HG03066 (cell line): Measurements from ENCODE around the gene RIMBP2.

Source experiments
- ATAC-seq: cut with Tn5 transposase; IDR thresholded peaks from one replicate; pipeline ENCODE4 v1.9.1; 2021; ENCODE audit warnings: low read depth; ENCODE audit not compliant: unreplicated experiment

The RIMBP2 gene

DNA sequence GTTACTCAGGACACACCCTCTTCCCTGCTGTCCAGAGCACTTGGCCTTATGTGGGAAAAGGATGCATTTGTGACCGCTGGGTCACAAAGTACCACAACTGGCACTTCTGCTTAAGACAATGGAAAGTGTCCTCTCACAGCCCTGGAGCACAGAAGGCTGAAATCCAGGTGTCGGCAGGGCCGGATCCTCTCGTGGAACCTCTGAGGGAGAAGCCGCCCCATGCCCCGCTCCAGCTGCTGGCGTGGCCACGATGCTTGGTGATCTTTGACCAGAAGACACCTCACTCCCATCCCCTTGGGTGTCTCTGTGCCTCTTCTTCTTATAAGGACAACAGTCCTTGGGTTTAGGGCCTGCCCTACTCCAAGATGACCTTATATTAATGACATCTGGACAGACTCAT is 221.4 kb downstream of the RIMBP2 start:
- ATAC-seq, result no peak

DNA sequence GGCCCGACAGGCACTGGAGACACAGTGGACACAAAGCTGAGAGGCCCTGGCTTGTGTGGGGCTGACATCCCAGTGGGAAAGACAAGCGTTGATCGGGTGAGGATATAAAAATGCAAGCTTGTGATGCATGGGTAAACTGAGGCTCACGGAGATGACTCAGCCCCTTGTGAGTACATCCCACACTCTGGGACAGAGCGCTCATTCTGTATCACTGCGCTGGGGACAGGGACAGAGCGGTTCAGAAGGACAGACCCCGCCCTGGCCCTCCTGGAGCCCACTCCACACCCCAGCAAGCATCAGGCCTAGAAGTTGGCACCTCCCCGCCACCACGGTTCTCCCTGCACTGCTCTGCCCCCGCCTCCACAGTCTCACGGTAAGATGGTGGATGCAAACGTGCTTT is 222.1 kb downstream of the RIMBP2 start:
- no peak for ATAC-seq

DNA sequence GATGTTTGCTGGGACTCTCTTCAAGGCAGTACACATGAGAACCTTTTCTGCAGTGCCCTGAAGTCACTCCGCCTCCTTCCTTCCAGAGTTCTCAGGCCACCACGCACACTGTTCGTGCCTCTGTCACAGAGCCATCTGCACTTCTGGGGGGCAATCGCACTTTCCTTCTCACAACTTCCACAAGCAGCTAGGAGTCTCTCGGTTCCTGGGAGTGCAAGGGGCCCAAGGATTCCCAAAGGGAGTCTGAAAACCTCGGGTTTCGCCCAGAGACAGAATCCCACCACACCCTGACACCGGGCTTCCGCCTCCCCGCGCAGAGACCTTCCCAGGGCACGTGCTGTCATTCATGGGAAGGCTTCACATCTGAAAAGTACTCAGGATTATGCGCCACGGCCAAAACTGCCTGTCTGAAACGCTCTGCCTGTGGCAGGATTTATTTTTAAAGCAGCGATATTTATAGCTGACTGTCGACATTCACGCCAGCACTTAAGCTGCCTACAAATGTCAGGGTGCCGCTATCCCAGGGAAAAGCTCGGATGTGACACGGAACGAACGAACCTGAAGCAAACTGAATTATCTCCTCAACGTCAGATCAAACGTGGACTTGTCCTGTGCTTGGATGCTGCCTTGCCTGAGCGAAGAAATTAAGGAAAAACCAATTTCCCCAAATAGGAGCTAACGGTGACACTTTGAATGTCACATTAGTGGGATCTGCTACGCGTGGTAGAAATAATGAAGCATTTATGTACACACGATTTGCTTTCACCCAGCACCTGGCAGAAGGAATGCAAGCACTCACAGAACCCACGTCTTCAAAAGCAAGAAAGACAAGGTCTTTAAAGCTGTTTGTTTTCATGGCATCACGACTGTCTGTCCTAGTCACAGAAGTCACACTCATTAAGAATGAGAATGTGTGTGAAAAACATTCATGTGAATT is 224.4 kb downstream of the RIMBP2 start:
- no peak for ATAC-seq

DNA sequence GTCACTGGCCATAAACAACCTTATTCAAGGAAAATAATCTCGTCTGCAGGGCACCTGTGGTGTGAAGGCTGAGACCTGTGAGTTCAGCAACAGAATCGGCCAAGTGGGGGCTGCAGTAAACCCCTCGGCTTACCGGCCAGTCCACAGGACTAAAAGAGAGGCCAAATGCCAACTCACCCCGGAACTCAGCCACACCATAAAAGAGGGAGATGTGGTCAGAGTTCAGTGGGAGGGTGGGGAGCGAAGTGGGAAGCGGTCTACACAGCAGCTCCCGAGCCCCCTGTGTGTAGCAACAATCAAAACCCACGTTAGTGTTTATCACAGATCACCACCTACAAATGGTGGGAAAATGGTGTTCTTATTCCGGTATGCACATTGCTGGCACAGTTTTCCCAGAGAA is 225.4 kb downstream of the RIMBP2 start:
- no peak for ATAC-seq

DNA sequence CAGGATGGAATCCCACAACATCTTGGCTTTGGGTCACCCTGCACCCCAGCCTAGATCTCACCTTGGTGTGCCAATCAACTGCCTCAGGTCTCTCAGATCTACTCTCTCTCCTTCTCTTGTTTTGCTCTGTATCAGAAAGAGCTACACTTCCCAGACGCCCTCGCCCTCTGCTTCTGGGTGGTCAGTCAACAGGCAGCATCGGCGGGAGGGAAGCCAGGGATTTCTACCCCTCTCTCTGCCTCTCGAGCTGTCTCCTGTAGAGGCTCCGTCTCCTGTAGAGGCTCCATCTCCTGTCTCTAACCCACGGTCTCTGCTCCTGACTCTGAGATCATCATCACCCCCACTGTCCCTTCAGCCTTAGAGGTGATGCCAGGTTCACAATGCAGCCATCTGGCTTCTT is 226.8 kb downstream of the RIMBP2 start:
- ATAC-seq, result no peak

DNA sequence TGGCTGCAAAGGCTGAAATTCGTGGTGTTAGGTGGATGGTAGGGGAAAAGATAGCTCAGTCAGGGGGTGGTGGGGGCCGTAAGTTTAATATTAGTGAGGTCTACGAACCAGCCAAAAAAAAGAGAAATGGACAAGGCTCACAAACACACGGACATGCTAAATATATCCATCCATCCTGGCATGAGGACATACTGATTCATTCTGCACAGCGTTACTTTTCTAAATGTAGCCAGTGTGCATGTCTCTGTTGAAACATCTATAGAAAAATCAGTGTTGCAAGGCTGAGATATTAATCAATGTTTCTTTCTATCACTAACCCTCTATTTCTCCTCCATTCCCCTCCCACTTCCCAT is 227.8 kb downstream of the RIMBP2 start:
- no peak for ATAC-seq

DNA sequence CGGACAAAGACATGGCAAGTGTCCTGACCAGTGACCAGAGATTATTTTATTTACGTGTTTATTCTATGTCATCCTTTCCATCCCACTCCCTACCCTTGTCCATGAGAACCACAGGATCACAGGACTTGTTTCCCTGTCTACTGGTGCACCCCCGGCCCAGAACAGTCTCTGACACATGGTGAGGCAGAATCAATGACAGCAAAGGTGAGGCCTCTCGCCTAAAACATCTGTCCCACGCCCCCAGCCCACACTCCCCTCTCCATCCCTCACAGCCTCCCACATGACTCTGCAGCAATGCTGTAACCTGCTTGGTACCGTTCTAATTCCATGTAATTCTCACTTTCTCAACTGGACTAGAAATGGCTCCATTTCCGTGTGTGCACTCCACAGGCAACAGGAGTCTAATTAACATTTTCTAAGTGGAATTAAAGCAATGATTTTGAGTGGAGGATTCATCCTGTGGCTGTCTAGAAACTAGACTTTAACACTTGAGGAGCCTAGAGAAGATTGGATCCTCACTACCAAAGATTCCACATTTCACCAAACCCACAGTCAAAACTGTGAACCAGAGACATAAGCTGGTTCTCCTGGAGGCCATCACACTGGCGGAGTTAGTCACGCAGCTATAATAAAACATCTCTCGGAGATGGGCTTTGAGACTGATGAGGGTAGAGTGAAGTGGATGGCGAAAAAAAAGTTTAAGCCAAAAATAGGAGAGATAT is 228.3 kb downstream of the RIMBP2 start:
- ATAC-seq, result no peak

DNA sequence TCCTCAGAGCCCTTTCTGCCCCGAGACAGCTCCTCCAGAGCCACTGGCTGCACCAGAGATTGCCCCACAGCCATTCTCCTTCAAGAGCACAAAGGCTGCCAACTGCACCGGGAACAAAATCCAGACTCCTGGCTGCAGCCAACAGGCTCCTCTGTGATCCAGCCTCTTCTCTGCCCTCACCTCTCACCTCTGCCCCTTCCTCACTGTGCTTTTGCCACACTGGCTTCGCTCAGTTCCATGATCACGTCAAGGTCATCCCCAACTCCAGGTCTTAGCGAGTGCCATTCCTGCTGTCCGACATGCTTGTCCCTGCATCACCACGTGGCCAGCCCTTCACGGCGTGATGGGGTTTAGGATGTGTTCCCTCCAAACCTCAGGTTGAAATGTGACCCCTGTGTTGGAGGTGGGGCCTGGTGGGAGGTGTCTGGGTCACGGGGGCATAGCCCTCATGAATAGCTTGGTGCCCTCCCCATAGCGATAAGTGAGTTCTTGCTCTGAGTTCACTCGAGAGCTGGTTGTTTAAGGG is 229.1 kb downstream of the RIMBP2 start:
- ATAC-seq, result no peak

DNA sequence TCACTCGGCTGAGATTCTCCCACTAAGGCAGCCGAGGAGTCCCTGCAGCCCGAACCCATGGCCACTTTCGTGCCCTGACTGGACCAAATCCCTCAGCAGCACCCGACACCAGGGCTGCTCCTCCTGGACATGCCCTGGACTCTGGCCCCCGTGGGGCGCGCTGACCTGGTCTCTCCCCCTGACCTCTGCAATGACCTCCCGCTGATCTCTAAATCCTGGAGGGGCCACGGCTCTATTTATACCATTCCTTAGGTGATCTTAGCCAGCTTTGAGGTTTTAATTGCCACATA is 230.0 kb downstream of the RIMBP2 start:
- ATAC-seq, result no peak

DNA sequence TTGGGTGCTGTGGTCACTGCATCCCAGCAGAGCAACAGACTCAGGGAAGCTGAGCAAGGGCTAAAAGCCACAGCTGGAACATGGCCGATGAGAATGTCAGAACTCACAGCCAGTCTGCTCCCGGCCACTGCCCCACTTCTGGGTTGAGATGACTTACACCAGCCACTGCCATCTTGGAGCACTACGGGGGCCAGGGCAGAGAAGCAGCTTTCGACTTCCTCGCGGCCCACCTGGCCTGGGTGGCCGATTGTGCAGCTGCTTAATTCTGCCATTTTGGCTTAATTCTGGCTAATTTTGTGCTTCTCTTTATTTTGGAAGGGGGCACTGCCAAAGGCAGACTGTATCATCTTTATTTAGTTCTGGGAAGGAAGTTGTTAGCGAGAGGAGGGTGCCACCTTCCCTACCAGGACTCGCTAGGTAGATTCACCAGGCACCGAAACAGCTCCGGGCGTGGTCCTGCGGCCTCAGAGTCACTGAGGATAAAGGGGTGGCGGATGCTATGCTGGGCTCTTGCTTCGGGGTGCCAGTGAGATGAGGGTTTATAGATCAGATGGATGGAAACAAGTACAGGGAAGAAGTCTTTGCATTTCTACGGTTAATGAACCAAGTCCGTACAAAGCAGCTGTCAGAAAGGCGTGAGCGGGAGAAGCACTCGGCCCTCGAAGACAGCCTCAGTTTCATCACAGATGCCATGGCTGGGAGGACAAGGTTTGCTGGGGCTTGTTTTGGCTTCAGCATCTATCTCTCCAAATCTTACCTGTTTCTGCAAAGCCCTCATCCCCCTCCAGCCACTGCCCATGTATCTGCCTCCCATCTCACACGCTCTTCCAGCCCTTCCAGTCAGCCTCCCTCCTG is 230.6 kb downstream of the RIMBP2 start:
- no peak for ATAC-seq

DNA sequence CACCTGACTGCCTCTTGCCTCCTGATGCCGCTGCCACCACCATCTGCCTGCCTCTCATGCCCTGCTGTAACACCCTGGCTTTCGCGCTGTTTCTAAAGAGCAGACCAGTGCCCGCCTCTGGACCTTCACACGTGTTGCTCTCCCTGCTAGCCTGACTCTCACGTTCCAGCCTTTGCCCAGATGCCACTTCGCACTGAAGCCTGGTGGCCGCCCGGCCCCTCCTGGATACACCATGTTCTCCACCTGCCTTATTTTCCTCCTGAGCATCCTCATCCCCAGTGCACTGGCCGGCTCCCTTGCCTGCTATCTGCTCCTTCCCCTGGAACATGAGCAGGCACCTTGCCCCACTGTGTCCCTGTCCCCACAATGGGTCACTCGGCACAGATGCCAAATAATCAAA is 231.9 kb downstream of the RIMBP2 start:
- ATAC-seq, result no peak

DNA sequence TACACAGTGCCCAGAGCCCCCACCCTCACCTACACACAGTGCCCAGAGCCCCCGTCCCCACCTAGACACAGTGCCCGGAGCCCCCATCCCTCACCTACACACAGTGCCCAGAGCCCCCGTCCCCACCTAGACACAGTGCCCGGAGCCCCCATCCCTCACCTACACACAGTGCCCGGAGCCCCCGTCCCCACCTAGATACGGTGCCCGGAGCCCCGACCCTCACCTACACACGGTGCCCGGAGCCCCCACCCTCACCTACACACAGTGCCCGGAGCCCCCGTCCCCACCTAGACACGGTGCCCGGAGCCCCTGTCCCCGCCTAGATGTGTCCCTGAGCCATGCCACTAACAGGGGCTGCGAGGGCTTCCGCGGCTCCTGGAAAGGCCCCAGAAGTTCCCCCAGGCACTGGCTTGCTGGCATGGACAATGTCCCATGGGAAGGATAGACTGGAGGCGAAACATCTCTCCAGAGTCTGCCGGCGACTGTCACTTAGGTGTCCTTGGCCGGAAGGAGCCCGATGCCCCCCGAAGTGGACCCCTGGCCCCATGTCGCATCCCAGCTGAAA is 232.4 kb downstream of the RIMBP2 start:
- no peak for ATAC-seq

DNA sequence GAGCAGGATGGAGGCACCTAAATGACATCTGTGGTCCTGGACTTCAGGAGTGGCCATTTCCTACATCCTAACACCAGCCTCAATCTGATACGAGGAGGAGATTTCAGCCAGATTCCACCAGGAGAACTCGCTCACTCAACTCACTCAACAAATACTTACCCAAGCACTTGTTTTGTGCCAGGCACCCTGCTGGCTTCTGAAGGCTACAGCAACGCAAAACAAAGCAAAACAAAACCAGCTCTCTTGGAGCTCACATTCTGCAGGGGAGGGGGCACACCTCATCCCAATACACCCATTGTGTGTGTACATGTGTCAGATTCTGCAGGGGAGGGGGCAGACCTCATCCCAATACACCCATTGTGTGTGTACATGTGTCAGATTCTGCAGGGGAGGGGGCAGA is 233.7 kb downstream of the RIMBP2 start:
- no peak for ATAC-seq

DNA sequence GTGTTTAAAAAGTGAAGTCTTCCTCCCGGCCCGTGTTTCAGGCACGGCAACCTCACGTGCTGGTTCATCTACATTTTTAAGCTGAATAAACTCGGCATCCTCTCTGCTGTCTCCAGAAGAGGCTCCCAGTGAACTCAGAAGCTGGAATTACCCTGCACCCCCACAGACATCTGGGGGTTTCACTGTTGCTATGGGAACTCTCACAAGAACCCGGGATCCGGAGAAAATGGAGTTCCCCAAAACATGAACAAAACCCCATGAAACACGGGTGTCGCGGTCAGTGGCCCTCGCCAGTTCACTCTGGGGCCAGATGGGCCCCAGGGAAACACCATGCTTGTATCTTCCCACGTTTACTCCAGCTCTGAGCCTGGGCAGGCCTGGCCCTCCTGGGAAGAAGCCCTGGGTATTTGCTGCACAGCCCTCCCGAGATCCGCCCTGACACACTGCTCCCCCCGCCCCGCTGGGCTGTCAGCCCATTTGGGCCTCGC is 234.7 kb downstream of the RIMBP2 start:
- ATAC-seq, result no peak

DNA sequence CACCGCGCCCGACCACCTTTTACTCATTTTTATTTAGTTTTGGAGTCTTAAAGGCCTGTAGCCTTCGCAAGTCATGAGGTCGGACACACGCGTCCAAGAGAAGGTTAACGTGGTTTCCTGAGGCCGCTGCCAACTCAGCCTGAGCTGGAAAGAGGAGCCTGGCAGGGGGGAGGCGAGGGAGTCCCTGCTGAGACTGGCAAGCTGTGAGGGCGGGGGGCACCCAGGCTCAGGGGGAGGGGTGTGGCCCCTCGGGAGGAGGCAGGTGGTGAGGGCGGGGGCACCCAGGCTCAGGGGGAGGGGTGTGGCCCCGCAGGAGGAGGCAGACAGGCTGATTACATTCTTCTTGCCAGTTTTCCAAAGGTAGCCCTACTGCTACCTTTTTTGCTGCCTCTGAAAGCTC is 235.2 kb downstream of the RIMBP2 start:
- no peak for ATAC-seq

DNA sequence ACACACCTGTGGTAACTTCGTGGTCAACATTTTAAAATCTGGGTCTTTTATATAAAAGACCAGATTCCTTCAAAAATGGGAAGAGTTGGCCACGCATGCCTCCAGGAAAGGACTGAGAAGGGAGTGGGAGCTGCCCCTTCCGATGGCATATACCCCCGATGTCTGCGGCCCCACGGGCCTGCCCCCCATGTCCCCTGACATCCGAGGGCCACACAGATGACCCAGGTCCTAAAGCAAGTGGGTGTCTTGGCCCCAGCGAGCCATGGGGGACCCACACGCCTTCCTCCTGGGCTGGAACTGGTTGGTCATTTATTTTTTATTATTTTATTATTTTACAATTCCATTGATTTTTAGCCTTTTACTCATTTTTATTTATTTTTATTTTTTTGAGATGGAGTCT is 235.9 kb downstream of the RIMBP2 start:
- ATAC-seq, result no peak

DNA sequence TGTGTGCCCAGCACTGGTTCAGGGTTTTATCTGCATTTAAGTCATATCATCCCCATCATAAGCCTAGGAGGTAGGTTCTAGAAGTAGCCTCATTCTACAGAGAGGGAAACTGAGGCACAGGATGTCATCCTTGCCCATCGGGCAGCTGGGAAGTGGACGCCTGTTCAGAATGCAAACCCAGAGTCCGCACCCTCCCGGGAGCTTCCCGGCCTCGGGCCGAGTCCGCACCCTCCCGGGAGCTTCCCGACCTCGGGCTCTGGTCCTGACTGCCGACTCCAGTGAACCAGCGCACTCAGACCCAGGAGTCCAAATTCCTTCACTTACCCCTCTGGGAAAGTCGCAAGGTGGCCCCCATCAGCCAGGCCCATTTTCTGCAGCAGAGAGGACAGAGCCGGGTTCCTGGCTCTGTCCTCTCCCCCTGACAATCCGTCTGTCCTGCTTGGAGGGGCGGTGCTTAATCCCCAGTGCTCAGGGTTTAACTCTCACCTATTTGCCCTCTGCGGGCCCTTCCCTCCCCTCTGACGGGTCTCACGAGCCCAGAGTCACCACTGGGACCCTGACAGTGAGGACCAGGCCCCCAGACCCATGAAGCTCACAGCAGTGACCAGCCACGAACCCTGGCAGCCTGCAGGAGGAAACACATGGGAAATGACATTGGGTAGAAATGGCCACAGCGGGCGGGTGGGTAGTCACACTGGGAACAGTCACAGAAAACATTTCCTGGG is 236.5 kb downstream of the RIMBP2 start:
- no peak for ATAC-seq

DNA sequence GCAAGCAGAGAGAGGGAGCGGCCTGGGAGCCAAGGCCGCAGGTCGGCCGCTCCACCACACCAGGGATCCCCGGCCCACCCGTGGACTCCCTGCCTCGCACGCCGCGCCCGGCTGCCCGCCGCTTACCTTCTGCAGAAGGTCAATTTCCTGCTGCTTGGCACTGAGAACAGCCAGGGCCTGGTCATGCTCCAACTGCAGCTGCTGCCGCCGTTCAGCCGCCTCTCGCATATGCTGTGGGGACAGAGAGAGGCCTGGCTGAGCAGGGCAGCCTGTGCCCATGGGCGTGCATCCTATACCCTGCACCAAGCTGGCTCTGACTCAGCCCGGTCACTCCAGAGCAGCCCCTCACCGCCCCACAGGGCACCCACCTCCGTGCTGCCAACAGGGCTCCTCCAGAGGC is 237.3 kb downstream of the RIMBP2 start:
- no peak for ATAC-seq

DNA sequence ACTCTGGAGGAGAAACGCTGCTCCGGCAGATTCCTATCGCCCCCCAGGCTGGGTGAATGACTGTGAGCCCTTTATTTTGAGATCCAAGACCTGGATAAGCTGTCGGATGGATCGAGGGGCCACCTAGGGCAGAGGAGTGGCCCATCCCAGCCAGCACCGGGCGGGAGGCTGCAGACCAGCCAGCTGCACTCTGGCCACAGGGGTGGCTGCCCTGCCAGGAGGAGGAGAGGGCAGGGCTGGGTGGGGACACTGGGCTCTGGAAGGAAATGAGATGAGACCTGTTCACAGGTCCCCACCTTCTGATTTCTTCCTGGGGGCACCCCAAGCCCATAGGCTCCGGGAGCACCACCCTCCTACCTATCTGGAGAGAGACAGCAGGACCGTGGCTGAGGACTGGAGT is 238.4 kb downstream of the RIMBP2 start:
- no peak for ATAC-seq

DNA sequence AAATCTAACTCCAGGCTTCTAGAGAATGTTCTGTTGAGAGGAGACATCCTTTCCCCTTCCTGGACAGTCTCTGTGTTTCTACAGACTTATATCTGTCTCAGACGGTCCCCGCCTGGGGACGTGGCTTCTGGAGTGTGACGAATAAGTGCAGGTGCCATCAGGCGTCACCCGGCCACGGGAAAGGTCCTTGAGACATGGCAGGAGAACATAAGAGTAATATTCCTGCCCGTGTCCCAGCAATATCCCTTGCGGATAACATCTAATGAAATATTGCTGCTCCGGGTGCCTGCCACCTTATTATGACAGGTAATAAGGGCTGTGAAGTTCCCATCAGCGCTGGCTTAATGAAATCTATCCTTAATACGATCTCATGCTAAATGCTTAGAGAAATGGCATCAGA is 238.8 kb downstream of the RIMBP2 start:
- no peak for ATAC-seq
